ENCODE results near the gene DNAH17.

GRCh38 chr17:78525511-78526160, 51.6 kb downstream of the DNAH17 start:
- TF ChIP-seq POLR2AphosphoS5 (IDR thresholded peaks at IDR 0.05): no peak
- TF ChIP-seq, protein P1, sequence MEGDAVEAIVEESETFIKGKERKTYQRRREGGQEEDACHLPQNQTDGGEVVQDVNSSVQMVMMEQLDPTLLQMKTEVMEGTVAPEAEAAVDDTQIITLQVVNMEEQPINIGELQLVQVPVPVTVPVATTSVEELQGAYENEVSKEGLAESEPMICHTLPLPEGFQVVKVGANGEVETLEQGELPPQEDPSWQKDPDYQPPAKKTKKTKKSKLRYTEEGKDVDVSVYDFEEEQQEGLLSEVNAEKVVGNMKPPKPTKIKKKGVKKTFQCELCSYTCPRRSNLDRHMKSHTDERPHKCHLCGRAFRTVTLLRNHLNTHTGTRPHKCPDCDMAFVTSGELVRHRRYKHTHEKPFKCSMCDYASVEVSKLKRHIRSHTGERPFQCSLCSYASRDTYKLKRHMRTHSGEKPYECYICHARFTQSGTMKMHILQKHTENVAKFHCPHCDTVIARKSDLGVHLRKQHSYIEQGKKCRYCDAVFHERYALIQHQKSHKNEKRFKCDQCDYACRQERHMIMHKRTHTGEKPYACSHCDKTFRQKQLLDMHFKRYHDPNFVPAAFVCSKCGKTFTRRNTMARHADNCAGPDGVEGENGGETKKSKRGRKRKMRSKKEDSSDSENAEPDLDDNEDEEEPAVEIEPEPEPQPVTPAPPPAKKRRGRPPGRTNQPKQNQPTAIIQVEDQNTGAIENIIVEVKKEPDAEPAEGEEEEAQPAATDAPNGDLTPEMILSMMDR (IDR thresholded peaks at IDR 0.05): no peak
- no peak for TF ChIP-seq POLR2A (IDR thresholded peaks at IDR 0.05)
